ENCODE results near the gene MRPS5.
A peak's percentile ranks its signal among the peaks of the same experiment; 100 is the strongest.
"Not testable (repeated sequence)": the region's sequence is repeated elsewhere in the genome, so short reads cannot be mapped to it uniquely, and the experiment has no call there.

Gene MRPS5

DNA sequence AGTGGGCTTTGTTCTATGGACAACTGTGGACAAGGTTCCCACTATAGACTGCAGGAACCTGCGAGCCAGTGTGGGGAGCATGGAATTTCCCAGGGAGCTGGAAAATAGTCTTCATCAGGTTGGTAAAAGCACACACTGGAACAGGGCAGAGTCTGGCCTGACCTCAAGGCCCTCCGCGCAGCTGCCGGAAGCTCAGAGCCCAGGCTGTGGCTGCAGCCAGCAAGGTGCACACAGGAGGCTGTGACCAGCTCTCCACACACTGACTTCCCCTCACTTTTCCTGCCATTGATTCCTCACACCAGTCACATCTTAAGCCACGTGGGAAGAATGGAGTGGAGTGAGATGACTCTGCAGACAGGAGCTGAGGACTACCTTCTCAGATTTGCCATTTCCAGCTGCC lies 77.0 kb downstream of the MRPS5 start:
- DNase-seq (ENCODE audit: low read depth) = no peak

DNA sequence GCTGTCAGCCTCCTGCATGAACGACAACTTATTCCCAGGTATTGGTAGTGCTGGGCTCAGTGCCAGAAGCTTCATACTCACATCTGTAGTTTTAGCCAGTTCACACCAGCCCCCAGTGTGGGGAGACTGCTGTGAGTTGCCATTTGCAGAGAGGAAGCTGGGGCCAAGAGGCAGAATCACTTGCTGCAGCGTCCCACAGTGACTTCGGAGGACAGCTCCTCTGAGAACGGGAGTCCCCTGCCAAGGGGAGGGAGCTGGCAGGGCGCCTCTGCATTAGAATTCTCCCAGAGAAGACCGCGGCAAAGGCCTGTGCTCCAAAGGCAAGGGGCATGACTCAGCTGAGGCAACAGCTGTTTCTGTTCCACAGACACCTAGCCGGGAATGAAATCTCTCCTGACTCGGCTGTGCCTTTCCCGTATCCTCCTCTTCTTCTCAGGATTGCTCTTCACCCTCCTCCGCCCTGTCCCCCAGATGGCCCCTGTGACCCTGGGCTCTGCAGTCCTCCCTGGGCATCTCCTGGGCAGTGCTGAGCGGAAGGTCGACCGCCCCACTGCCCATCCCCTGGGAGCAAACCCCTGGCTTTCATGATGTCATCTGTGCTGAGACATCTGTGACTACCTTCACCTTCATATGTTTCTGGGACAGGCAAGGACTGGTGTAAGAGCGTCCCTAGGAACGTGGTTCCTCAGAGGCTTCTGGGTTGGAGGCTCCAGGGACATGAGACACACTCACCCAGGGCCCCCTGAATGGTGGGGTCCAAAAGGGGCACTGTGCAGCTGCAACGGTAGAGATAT lies 78.1 kb downstream of the MRPS5 start:
- DNase-seq (ENCODE audit: low read depth) = peak; percentile 14

DNA sequence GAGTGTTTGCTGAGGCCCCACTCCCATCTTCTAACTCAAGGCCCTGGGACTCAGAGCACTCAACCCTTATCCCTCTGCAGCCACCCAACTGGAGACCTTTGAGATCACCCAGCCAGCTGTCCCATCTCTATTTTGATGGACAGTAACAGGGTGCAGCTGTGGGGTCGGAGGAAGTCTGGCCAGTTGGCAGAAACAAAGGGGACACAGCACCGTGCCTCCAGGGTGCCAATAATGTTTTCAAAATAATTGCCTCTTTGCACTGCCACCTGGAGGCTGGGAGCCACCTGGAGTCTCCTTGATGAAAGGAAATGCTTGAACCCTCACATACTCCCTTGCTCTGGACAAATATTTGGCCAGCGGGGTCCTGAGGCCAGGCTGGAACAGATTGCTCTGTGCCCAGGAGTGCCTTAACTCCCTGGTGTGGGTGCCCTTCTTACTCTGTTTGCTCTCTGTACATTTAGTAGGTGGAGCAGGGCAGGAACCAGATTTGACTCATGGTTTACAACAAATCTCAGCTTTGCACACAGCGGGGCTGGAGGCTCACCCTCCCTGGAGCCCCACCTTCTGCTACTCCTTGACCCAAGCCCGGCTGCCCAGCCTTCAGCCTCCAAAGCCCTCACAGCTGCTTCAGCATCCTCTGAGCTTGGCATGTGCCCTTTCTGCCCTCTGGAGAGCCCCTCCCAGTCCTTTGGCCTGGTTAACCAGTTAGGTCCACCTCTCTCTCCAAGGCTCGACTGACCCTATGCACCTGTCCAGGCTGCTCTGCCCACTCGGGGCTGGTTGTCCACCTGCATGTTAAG lies 78.9 kb downstream of the MRPS5 start:
- DNase-seq (ENCODE audit: low read depth) = no peak

DNA sequence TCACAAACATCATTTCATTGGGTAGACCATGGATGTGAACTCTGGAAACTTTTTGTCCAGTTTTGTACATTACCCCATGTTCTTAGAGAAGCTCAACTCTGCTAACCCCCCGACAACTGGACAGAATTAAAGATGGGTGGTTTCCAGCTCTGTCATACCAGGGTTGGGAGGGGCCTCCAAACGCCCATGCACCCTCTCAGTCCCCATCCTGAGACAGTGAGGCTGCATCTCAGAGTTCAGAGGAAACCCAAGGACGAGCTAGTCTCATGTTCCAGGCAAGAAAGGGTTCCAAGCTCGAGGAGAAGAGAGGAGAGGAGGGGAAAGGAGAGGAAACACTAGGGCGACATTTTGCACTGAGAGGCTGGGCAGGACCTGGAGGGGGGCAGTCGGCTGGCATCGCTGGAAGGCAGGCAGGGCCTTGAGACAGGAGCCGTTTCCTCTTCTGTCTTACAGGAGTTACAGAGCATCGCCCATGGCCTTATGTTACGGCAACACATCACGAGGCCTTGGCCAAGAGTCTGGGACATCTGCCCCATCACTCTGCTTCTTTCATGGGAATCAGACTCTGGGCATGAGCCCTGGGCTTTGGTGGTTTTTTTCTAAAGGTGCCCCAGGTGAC lies 79.7 kb downstream of the MRPS5 start:
- no peak for DNase-seq (ENCODE audit: low read depth)

DNA sequence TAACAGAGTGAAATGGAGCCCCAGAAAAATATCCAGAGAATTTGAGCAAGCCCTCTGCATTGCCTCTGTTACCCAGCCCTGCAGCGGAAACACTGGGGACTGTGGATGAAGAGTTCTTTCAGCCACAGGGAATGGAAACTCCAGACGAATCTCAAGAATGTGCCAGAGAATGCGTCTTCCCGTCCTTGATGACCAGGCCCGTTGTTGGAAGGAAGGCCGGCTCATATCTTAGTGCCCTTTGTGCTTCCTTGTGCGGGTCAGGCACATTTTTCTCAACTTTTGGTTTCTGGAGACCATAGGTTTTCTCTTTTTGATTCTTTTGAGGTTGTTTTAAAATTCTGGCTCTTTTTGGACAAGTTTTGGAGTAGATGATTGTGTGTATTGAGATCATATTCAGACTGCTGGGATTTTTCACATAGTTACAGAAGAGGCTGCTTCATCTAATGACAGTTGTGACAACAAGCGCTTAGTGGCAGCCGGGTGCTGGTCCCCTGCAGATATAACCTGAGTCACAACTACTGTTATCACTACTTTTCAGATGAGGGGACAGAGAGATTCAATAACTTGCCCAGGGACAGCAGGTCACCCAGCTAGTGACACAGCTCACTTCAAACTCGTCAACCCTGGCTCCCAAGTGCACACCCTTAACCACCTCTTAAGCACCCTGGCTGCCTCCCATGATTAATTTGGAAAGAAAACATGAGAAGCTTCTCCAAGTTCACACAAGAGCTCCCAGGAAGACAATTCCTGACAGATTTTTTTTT lies 80.4 kb downstream of the MRPS5 start:
- no peak for DNase-seq (ENCODE audit: low read depth)

DNA sequence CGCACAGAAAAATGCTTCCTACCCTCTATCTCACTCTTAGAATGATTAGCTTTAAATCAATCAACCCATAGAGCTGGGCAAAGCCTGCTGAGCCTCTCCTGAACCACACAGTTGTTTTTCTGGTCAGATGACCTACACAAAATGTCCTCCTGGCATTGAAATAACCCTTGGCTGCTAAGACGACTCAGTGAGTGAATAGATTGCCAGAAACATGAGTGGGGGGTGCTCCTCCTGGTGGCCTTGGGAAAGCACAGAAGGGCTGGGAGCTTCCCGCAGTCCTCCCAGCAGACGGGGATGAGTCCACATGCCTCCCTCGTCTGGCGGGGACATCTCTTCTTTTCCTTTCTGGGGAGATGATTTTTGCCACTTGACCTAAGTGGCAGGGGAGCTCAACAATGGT lies 81.2 kb downstream of the MRPS5 start:
- DNase-seq (ENCODE audit: low read depth) = no peak

DNA sequence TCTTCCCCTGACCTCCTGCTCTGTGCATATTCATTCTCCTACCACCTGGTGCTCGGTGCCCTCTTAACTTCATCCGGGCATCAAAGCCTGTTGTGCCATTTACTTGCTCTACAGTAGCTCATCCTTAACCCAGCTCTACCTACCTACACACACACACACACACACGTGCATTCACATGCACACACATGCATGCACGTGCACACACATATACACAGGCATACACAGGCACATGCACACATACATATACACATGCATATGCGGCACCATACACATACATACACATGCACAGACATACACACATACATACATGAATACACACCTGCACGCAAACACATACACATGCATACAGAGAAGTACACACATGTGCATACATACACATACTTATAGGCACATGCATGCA lies 81.6 kb downstream of the MRPS5 start:
- no peak for DNase-seq (ENCODE audit: low read depth)

DNA sequence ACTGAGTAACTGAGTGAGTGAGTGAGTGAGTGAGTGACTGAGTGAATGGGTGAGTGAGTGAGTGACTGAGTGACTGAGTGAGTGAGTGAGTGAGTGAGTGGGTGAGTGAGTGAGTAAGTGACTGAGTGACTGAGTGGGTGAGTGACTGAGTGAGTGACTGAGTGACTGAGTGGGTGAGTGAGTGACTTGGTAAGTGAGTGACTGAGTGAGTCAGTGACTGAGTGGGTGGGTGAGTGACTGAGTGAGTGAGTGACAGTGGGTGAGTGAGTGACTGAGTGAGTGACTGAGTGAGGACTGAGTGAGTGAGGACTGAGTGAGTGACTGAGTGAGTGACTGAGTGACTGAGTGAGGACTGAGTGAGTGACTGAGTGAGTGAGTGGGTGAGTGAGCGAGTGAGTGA lies 82.2 kb downstream of the MRPS5 start:
- no peak for DNase-seq (ENCODE audit: low read depth)

DNA sequence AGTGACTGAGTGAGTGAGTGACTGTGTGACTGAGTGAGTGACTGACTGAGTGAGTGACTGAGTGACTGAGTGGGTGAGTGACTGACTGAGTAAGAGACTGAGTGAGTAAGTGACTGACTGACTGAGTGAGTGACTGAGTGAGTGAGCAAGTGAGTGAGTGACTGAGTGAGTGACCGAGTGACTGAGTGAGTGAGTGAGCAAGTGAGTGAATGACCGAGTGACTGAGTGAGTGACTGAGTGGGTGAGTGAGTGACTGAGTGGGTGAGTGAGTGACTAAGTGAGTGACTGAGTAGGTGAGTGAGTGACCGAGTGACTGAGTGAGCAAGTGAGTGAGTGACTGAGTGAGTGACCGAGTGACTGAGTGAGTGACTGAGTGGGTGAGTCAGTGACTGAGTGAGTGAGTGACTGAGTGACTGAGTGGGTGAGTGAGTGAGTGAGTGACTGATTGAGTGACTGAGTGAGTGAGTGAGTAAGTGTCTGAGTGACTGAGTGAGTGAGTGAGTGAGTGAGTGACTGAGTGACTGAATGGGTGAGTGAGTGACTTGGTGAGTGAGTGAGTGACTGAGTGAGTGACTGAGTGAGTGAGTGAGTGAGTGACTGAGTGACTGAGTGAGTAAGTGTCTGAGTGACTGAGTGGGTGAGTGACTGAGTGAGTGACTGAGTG lies 82.8 kb downstream of the MRPS5 start:
- no peak for DNase-seq (ENCODE audit: low read depth)

DNA sequence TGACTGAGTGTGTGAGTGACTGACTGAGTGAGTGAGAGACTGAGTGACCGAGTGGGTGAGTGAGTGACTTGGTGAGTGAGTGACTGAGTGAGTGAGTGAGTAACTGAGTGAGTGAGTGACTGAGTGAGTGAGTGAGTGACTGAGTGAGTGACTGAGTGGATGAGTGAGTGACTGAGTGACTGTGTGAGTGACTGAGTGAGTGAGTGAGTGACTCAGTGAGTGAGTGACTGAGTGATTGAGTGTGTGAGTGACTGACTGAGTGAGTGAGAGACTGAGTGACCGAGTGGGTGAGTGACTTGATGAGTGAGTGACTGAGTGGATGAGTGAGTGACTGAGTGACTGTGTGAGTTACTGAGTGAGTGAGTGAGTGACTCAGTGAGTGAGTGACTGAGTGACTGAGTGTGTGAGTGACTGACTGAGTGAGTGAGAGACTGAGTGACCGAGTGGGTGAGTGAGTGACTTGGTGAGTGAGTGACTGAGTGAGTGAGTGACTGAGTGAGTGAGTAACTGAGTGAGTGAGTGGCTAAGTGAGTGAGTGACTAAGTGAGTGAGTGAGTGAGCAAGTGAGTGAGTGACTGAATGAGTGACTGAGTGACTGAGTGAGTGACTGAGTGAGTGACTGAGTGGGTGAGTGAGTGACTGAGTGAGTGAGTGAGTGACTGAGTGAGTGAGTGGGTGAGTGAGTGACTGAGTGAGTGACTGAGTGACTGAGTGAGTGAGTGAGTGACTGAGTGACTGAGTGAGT lies 83.6 kb downstream of the MRPS5 start:
- not testable (repeated sequence) for DNase-seq (ENCODE audit: low read depth)

DNA sequence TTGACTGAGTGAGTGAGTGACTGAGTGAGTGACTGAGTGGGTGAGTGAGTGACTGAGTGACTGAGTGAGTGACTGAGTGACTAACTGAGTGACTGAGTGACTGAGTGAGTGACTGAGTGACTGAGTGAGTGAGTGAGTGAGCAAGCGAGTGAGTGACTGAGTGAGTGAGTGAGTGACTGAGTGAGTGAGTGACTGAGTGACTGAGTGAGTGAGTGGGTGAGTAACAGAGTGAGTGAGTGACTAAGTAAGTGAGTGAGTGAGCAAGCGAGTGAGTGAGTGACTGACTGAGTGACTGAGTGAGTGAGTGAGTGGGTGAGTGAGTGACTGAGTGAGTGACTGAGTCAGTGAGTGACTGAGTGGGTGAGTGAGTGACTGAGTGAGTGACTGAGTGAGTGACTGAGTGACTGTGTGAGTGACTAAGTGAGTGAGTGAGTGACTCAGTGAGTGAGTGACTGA lies 84.2 kb downstream of the MRPS5 start:
- no peak for DNase-seq (ENCODE audit: low read depth)

DNA sequence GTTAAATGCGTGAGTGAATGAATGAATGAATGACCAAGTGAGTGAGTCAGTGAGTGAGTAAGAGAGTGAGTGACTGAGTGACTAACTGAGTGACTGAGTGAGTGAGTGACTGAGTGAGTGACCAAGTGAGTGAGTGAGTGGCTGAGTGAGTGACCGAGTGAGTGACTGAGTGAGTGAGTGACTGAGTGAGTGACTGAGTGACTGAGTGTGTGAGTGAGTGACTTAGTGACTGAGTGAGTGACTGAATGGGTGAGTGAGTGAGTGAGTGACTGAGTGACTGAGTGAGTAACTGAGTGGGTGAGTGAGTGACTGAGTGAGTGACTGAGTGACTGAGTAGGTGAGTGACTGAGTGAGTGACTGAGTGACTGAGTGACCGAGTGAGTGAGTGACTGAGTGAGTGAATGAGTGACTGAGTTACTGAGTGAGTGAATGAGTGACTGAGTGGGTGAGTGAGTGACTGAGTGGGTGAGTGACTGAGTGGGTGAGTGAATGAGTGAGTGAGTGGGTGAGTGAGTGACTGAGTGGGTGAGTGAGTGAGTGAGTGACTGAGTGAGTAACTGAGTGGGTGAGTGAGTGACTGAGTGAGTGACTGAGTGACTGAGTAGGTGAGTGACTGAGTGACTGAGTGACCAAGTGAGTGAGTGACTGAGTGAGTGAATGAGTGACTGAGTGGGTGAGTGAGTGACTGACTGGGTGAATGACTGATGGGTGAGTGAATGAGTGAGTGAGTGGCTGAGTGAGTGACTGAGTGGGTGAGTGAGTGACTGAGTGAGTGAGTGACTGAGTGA lies 84.8 kb downstream of the MRPS5 start:
- no peak for DNase-seq (ENCODE audit: low read depth)

Data from HS-5 (cell line).